K562 (cell line): ENCODE results near the gene ALG14. TPM values are rescaled to one million over a fixed set of nuclear protein-coding genes. Genes with fewer than 3 reads are reported as not detected.

ENCODE experiments used
- ATAC-seq: fragments of 200-7000 bp; cut with Tn5 transposase; 3 replicates; pipeline ENCODE4 v1.9.1; 2020; ENCODE audit warnings: moderate library complexity
- BruUV-seq: library from RNA; stranded (reverse); fragments of 400-500 nt; replicated peaks from 2 replicates; lab custom pipeline; 2021; lab: Mats Ljungman, UMichigan
- CTCF ChIA-PET: fragments of 300-600 bp; formaldehyde crosslinking; extraction: SDS; loops from one replicate; lab custom pipeline; 2021; ENCODE audit warnings: low intra/inter-chr PET ratio; lab: Yijun Ruan, JAX
- POLR2A ChIA-PET: fragments of 300-600, 350-650 bp; sonication (Branson Sonifier 250); formaldehyde crosslinking; extraction: SDS; loops from one replicate; lab custom pipeline; 2021; ENCODE audit warnings: antibody characterized with exemption, inconsistent platforms; lab: Yijun Ruan, JAX
- DNase-seq, 4 experiments: peaks; one replicate each; pipeline versions ENCODE4 v3.0.0 to v3.0.0-alpha.2; 2011 to 2018; ENCODE audit warnings: low spot score in 3 of 4, mixed read lengths in 3 of 4; ENCODE audit errors: extremely low read depth in 1 of 4
- FAIRE-seq: peaks from 2 replicates; lab custom pipeline; 2011; peaks lifted over from hg19 to GRCh38; lab: Jason Lieb, UNC
- H2AFZ ChIP-seq: 2 replicates; pipeline ENCODE4 v1.6.0; 2011; ENCODE audit warnings: low read depth, low read length, control low read depth, inconsistent platforms
- H3K27ac ChIP-seq: fragments of 200-600 bp; 3 replicates; pipeline ENCODE4 v1.8.0; 2011; ENCODE audit warnings: low read depth, mild to moderate bottlenecking, control low read depth, inconsistent platforms, low read length, moderate library complexity, mixed read lengths; ENCODE audit errors: extremely low read depth
- H3K27me3 ChIP-seq, 2 experiments: fragments of 300-600 bp in 1 of 2; 2 replicates in 1 of 2; 3 replicates in 1 of 2; pipeline versions ENCODE4 v1.6.0 to v1.8.0; 2011; ENCODE audit warnings: inconsistent platforms in 2 of 2, low read length in 2 of 2, mild to moderate bottlenecking in 1 of 2, mixed read lengths in 1 of 2, moderate library complexity in 1 of 2; ENCODE audit not compliant: control insufficient read depth in 2 of 2, insufficient read depth in 2 of 2
- H3K36me3 ChIP-seq: fragments of 300-600 bp; 3 replicates; pipeline ENCODE4 v1.8.0; 2011; ENCODE audit warnings: mild to moderate bottlenecking, low read length, inconsistent platforms; ENCODE audit not compliant: control insufficient read depth, insufficient read depth
- H3K4me1 ChIP-seq, 2 experiments: fragments of 200-600 bp in 1 of 2; replicated peaks in 1 of 2; 2 replicates in 1 of 2; 3 replicates in 1 of 2; pipeline versions ENCODE4 v1.5.1 to v1.8.0; 2011; ENCODE audit warnings: inconsistent platforms in 2 of 2, low read length in 2 of 2, mild to moderate bottlenecking in 1 of 2, mixed read lengths in 1 of 2, moderate library complexity in 1 of 2; ENCODE audit not compliant: control insufficient read depth in 2 of 2, insufficient read depth in 2 of 2
- H3K4me2 ChIP-seq: 2 replicates; pipeline ENCODE4 v1.6.1; 2011; ENCODE audit warnings: low read length, control low read depth, inconsistent platforms, mixed read lengths; ENCODE audit not compliant: insufficient read depth
- H3K4me3 ChIP-seq: fragments of 200-600 bp; sonication (generic), shearing (Covaris generic); 2 replicates; pipeline ENCODE4 v1.5.1; 2016; ENCODE audit warnings: control low read depth, inconsistent platforms
- H3K79me2 ChIP-seq: fragments of 200-600 bp; 3 replicates; pipeline ENCODE4 v1.8.0; 2011; ENCODE audit warnings: low read length, inconsistent platforms; ENCODE audit not compliant: control insufficient read depth, insufficient read depth
- H3K9ac ChIP-seq, 2 experiments: 2 replicates each; pipeline versions ENCODE4 v1.6.0 to v1.6.1; 2011; ENCODE audit warnings: low read depth in 2 of 2, low read length in 2 of 2, control low read depth in 1 of 2, inconsistent platforms in 1 of 2, mild to moderate bottlenecking in 1 of 2, mixed read lengths in 1 of 2; ENCODE audit not compliant: insufficient read depth in 1 of 2
- H3K9me1 ChIP-seq: one replicate; pipeline ENCODE4 v1.6.0; 2011; ENCODE audit warnings: inconsistent platforms, mild to moderate bottlenecking, low read length, moderate library complexity; ENCODE audit not compliant: control insufficient read depth, insufficient read depth
- H3K9me3 ChIP-seq: replicated peaks from 2 replicates; pipeline ENCODE4 v1.5.1; 2011; ENCODE audit warnings: low read depth, low read length, inconsistent platforms; ENCODE audit not compliant: control insufficient read depth, insufficient read depth
- H4K20me1 ChIP-seq: replicated peaks from 2 replicates; pipeline ENCODE4 v1.6.1; 2011; ENCODE audit warnings: low read length, inconsistent platforms, mixed read lengths; ENCODE audit not compliant: control insufficient read depth, insufficient read depth
- CEBPB ChIP-seq: fragments of 450-650 bp; IDR thresholded peaks from 2 replicates; pipeline ENCODE4 v1.6.1; 2016; ENCODE audit warnings: missing genetic modification characterization, missing compliant biosample characterization
- GATA2 ChIP-seq: sonication (generic); formaldehyde crosslinking; IDR thresholded peaks from 2 replicates; pipeline ENCODE4 v1.4.0; 2020; ENCODE audit warnings: mild to moderate bottlenecking, missing genetic modification reagents
- HDAC3 ChIP-seq: fragments of 450-650 bp; IDR thresholded peaks from 2 replicates; pipeline ENCODE4 v1.6.1; 2018; ENCODE audit warnings: borderline replicate concordance, mild to moderate bottlenecking, moderate library complexity; ENCODE audit not compliant: partially characterized antibody
- HIVEP1 ChIP-seq: fragments of 250-450 bp; sonication (Bioruptor Pico); IDR thresholded peaks from 2 replicates; pipeline ENCODE4 v1.4.0; 2020; ENCODE audit warnings: mild to moderate bottlenecking
- HOXB6 ChIP-seq: fragments of 250-450 bp; sonication (Bioruptor Pico); IDR thresholded peaks from 2 replicates; pipeline ENCODE4 v1.5.1; 2022; ENCODE audit warnings: mild to moderate bottlenecking, borderline replicate concordance
- KHSRP ChIP-seq: fragments of 450-650 bp; IDR thresholded peaks from 2 replicates; pipeline ENCODE4 v1.6.1; 2017
- ZFP1 ChIP-seq: fragments of 450-650 bp; formaldehyde crosslinking; IDR thresholded peaks from 2 replicates; pipeline ENCODE4 v1.4.0; 2020; ENCODE audit warnings: mild to moderate bottlenecking, mixed read lengths
- WGBS: fragments of 100-300 bp; shearing (Covaris generic); methylation state at CpG from one replicate; pipeline ENCODE4 v1.1.6; 2016; ENCODE audit warnings: low coverage, mixed read lengths; ENCODE audit not compliant: insufficient coverage; ENCODE audit errors: missing lambda C conversion rate; 5-methylcytosine and 5-hydroxymethylcytosine counted together
- in situ Hi-C: fragments of 300-500 bp; cut with MboI; formaldehyde crosslinking; loops from 4 replicates; pipeline ENCODE4 v1.15.0; 2018; ENCODE audit warnings: inconsistent platforms, mixed read lengths
- intact Hi-C: fragments of 100-400 bp; cut with micrococcal nuclease; formaldehyde crosslinking; loops from 2 replicates; pipeline ENCODE4 v1.14.2; 2022
- polyA plus RNA-seq, 8 experiments: library from polyadenylated mRNA; depleted of rRNA in 4 of 8; stranded (reverse) in 5 of 8; unstranded in 3 of 8; fragments of >200 nt; fragmentation: Nextera tagmentation in 2 of 8; fragmentation: Illumina TruSeq in 1 of 8; extraction: Ambion mirVana in 2 of 8; extraction: Trizol in 1 of 8; gene quantifications; 2 replicates each; pipeline versions ENCODE4 v1.2.1 to v1.2.3, GENCODE V29; 2011 to 2014; ENCODE audit warnings: inconsistent platforms in 1 of 8, missing spikeins in 1 of 8
- total RNA-seq, 7 experiments: library from RNA; depleted of rRNA in 6 of 7; stranded (reverse); fragments of >200 nt in 6 of 7; fragmentation: Illumina TruSeq in 2 of 7; extraction: Trizol in 2 of 7; gene quantifications; 2 replicates each; pipeline versions ENCODE4 v1.2.1 to v1.2.3, GENCODE V29; 2011 to 2021; ENCODE audit warnings: low replicate concordance in 1 of 7

ALG14 gene
- total and polyA plus RNA-seq, 9 of the 15 experiments (the other 6 are each of a cell fraction or from before 2014, with no cell fraction given): 2.8 to 16.2 (median 4.9) TPM

DNA sequence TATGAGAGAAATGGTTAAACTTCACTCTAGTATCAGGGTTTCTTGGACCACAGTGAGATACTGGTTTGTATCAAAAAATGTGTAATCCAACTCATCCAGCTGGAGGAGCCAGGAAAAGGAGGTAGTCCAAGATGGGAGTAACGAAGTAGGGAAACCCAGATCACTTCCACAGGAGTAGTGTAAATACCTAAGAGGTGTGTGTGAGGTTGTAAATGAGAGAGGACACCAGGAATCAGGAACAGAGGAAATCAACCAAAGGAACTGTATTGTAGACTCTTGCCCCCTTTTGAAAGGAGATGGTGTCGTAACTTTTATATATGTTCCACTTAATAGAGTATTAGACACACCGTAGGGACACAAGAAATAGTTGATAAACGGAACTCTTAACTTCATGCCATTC is 24.7 kb upstream of the ALG14 start:
- intact Hi-C loops: no loop called here

DNA sequence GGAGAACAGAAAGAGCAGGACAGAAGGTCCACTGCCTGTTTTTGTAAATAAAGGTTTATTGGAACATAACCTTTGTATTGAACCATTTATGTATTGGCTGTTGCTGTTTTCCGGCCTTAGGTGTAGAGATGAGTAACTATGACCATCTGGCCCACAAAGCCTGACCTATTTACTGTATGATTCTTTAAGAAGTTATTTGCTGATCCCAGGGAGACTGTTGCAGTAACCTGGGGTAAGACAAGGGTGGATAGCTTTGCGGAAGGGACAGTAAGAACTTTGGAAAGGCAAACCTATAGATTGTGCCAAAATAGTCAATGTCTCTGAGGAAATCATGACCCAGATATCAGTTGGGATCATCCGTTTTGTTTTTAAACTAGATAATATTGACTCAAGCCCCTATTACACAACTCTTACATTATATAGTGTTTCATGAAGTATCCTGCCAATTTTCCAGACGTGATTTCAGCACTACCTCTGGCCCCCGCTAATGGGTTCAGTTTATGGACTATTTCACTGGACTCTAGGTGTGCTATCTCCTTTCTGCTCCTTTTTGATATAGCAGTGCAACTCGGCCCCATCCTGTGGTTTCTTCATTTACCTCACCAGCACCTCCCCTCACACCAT is 23.6 kb upstream of the ALG14 start:
- peak overlapping the region; percentile 75 for H2AFZ ChIP-seq
- H3K9ac ChIP-seq: peak overlapping the region in 1 of 2 experiments; percentile 0; a peak in 1 of 4 replicates
- H4K20me1 ChIP-seq: no peaks in the 10 kb centered on the region
- BruUV-seq: no TSS peak
- intact Hi-C loops: no loop called here
- peaks cover 11 to 28% of the 10 kb centered on the region in 2 experiments; a peak in 4 of 5 replicates for H3K4me1 ChIP-seq
- no peaks in the 10 kb centered on the region for H3K79me2 ChIP-seq
- ATAC-seq (peak; percentile 76), FAIRE-seq (no peak), DNase-seq (peak; percentile 24 to 54 (median 38))
- 22% methylated on average over 6 of the region's 6 CpGs for WGBS
- H3K36me3 ChIP-seq: no peaks in the 10 kb centered on the region; the same call in 2 of the 3 replicates
- in situ Hi-C loops: no loop called here
- H3K4me2 ChIP-seq: peak overlapping the region; percentile 2; the same call in 1 of the 2 replicates
- H3K9me1 ChIP-seq: no peaks in the 10 kb centered on the region
- H3K27me3 ChIP-seq: no peaks in the 10 kb centered on the region
- CTCF ChIA-PET: no interaction called here
- no peaks in the 10 kb centered on the region; the same call in 1 of the 2 replicates for H3K9me3 ChIP-seq
- POLR2A ChIA-PET: no interaction called here
- H3K27ac ChIP-seq: peak overlapping the region; percentile 1; the same call in 1 of the 3 replicates
- H3K4me3 ChIP-seq: no peak overlapping the region
- TF ChIP-seq HDAC3 (peak; percentile 34), KHSRP (no peak), CEBPB (tag) (0 out of 2 replicates have a peak, but pooled peaks have one; percentile 25)

More for the DNA sequence above, 24.7 kb upstream of the ALG14 start:
- no peak for FAIRE-seq
- 83% methylated on average over 4 of the region's 4 CpGs for WGBS
- CTCF ChIA-PET: no interaction called here
- no peak for ATAC-seq
- in situ Hi-C loops: no loop called here
- Histone ChIP-seq H3K9ac (no peak overlapping the region), H4K20me1 (no peaks in the 10 kb centered on the region), H3K79me2 (no peaks in the 10 kb centered on the region), H3K27ac (no peak overlapping the region), H3K9me3 (no peaks in the 10 kb centered on the region), H3K4me1 (peaks cover 8 to 28% of the 10 kb centered on the region in 2 experiments; a peak in 4 of 5 replicates)
- POLR2A ChIA-PET: no interaction called here
- TF ChIP-seq HOXB6 (CRISPR knock-in tag) (no peak), ZFP1 (CRISPR knock-in tag) (no peak), HIVEP1 (CRISPR knock-in tag) (no peak), GATA2 (no peak)
- TF ChIP-seq, all 486 proteins: peak for 0
- no TSS peak for BruUV-seq
- Histone ChIP-seq H3K36me3 (no peaks in the 10 kb centered on the region; the same call in 2 of the 3 replicates), H3K4me3 (no peak overlapping the region), H3K9me1 (no peaks in the 10 kb centered on the region), H3K4me2 (no peak overlapping the region), H3K27me3 (no peaks in the 10 kb centered on the region), H2AFZ (peak overlapping the region; percentile 54)
- no peak for DNase-seq
